Measurements from ENCODE around the gene CCDC91. TPM values are rescaled to one million over a fixed set of nuclear protein-coding genes. Genes with fewer than 3 reads are reported as not detected.

The CCDC91 gene
- total RNA-seq, 4 donors from 2014 or later: 55.6 to 74.0 (median 62.6) TPM

DNA sequence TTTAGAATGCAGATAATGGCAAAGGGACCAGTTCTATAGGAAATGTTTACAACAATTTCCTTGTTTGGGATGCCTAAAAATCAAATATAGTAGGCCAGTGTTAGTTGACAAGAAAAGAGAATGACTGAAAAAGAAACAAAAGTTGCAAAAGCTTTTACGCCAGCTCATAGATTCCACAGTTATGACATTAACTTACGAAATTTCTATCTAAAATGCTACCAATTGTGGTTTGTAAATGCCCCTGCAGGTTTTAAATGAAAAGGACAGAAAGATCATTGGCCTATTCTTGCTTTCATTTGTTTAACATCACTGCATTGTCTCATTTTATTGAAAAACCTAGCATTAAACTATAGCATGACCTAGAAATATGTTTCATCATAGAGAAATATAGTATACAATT is 345.8 kb downstream of the CCDC91 start:
- intact Hi-C loops (cut with DNase I): no loop called here

DNA sequence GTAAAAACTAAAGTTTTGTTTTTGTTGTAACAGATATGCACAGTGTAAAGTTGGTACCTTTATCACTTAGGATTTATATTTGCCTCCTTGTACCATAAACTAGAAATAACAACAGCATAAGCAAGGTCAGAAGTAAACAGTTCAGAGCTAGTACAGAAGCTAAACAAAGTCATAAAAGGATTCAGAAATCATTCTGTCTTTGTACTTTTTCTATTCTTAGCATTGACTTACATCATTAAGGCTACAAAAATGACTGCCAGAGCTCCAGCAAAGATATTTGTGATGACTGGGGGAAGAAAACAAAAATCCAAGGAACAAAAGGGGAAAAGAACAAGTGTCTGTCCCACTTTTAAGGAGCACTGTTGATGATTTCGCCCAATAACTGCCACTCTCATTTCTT is 347.2 kb downstream of the CCDC91 start:
- no peak for TF ChIP-seq POLR2A (IDR thresholded peaks at IDR 0.05)
- TF ChIP-seq, protein P1, sequence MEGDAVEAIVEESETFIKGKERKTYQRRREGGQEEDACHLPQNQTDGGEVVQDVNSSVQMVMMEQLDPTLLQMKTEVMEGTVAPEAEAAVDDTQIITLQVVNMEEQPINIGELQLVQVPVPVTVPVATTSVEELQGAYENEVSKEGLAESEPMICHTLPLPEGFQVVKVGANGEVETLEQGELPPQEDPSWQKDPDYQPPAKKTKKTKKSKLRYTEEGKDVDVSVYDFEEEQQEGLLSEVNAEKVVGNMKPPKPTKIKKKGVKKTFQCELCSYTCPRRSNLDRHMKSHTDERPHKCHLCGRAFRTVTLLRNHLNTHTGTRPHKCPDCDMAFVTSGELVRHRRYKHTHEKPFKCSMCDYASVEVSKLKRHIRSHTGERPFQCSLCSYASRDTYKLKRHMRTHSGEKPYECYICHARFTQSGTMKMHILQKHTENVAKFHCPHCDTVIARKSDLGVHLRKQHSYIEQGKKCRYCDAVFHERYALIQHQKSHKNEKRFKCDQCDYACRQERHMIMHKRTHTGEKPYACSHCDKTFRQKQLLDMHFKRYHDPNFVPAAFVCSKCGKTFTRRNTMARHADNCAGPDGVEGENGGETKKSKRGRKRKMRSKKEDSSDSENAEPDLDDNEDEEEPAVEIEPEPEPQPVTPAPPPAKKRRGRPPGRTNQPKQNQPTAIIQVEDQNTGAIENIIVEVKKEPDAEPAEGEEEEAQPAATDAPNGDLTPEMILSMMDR (IDR thresholded peaks at IDR 0.05): no peak
- H3K9me3 ChIP-seq: no peaks in the 10 kb centered on the region
- H3K4me3 ChIP-seq (replicated peaks in 1 of 3): no peak overlapping the region
- intact Hi-C loops (cut with DNase I): no loop called here
- DNase-seq: no peak
- no peaks in the 10 kb centered on the region for H3K27me3 ChIP-seq
- H3K36me3 ChIP-seq: no peaks in the 10 kb centered on the region
- no peaks in the 10 kb centered on the region for H3K4me1 ChIP-seq
- H3K27ac ChIP-seq: no peak overlapping the region
- 89 to 95% methylated on average over 1 of the region's 1 CpG for WGBS, 2 donors

More for the DNA sequence above, 345.8 kb downstream of the CCDC91 start:
- Histone ChIP-seq H3K9me3 (no peaks in the 10 kb centered on the region), H3K4me3 (replicated peaks in 1 of 3) (no peak overlapping the region), H3K27me3 (no peaks in the 10 kb centered on the region), H3K36me3 (no peaks in the 10 kb centered on the region), H3K4me1 (no peaks in the 10 kb centered on the region), H3K27ac (no peak overlapping the region)
- TF ChIP-seq, protein P1 (IDR thresholded peaks at IDR 0.05): no peak
- no peak for TF ChIP-seq POLR2A (IDR thresholded peaks at IDR 0.05)
- WGBS, 2 donors: 92 to 94% methylated on average over 2 of the region's 2 CpGs
- DNase-seq: no peak

DNA sequence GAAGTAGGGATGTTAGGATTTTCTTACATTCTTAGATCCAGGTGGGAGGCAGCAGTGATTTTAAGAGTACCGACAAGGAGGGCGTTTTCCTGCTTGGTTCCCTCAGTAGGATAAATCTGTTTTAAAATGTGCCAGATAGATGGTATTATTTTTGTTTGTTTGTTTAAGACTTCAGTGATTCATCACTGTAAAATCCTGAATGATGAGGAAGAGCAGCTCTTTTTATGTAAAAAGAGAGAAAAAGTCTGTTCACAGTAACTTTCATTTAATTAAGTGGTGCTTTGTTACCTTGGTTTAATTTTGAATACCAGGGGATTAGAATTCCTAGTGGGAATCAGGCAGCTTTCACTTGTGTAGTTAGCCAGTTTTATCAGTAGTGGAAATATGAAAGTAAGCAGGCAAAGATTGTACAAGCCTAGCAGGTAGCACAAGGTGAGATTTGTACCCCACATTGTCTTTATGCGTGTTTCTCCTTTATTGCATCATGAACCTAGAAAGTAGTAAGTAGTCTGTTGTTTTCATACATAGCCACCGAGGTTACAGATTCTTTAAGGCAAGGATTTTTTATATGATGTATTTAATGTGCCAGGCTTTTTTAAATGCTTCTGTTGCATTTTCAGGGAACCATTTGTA is 349.6 kb downstream of the CCDC91 start:
- TF ChIP-seq, protein P1 (IDR thresholded peaks at IDR 0.05): no peak
- no peak for TF ChIP-seq POLR2A (IDR thresholded peaks at IDR 0.05)
- no peak for DNase-seq
- 94 to 99% methylated on average over 4 of the region's 4 CpGs for WGBS, 2 donors
- H3K9me3 ChIP-seq: no peaks in the 10 kb centered on the region
- no peaks in the 10 kb centered on the region for H3K27me3 ChIP-seq
- H3K36me3 ChIP-seq: no peaks in the 10 kb centered on the region
- no peaks in the 10 kb centered on the region for H3K4me1 ChIP-seq
- H3K27ac ChIP-seq: no peak overlapping the region
- intact Hi-C loops (cut with DNase I): no loop called here
- no peak overlapping the region for H3K4me3 ChIP-seq (replicated peaks in 1 of 3)

DNA sequence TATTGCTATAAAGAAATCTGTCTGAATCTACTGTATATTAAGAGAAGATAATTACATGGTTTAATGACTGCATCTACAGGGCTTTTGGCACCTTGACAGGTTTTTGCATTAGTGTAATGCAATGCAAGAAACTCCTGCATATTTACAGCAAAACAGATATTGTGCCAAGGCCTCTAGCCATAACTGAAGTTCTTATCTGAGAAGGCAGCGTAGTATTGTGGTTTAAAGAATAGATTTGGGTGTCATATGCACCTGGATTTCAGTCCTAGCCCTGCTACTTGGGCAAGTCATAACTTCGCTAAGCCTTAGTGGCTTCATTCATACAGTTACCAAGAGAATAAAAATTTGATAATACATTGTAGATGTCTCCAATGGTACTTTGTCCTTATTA is 350.1 kb downstream of the CCDC91 start:
- Histone ChIP-seq H3K27me3 (no peaks in the 10 kb centered on the region), H3K27ac (no peak overlapping the region), H3K4me1 (peaks cover 4% of the 10 kb centered on the region in 2 donors), H3K9me3 (no peaks in the 10 kb centered on the region), H3K4me3 (replicated peaks in 1 of 3) (no peak overlapping the region), H3K36me3 (no peaks in the 10 kb centered on the region)
- DNase-seq: no peak
- intact Hi-C loops (cut with DNase I): no loop called here
- no peak for TF ChIP-seq POLR2A (IDR thresholded peaks at IDR 0.05)
- TF ChIP-seq, protein P1 (IDR thresholded peaks at IDR 0.05): no peak
- 94 to 96% methylated on average over 2 of the region's 2 CpGs for WGBS, 2 donors

DNA sequence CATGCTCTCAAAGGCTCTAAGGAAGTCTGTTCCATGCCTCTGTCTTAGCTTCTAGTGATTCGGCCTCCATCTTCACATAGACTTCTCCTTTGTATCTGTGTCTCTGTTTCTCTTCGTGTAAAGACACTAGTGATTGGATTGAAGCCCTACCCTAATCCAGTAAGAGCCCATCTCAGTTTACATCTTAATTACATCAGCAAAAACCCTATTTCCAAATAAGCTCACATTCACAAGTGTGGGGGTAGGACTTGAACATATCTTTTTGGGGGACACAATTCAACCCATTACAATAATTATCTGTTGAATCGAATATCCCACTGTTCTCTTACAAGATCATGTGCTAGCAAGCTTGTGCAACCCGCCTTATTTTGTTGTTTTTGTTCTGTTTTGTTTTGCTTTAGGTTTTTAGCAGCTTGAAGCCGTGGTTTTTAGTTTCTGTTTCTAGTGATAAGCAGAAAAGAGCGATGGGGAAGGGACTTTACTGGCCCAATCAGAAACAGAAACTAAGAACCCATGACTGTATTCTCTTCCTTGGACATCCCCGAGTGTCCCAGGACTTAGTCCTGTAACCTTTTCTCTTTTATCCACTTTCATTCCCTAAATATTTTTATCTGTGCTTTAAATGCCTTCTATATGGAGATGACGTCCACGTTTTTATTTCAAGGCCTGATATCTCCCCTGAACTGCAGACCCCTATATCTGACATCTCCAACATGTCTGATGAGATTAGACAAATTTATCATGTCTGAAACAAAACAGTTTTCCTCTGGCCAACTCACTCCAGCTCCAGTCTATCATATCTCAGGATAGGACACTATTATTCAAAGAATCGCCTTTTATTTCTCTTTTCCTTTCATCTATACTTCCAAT is 353.0 kb downstream of the CCDC91 start:
- intact Hi-C loops (cut with DNase I): no loop called here
- no peak overlapping the region for H3K4me3 ChIP-seq (replicated peaks in 1 of 3)
- TF ChIP-seq, protein P1 (IDR thresholded peaks at IDR 0.05): no peak
- TF ChIP-seq POLR2A (IDR thresholded peaks at IDR 0.05): no peak
- peak overlapping the region in 1 of 3 donors; percentile 49 for H3K27ac ChIP-seq
- H3K9me3 ChIP-seq: no peaks in the 10 kb centered on the region
- no peaks in the 10 kb centered on the region for H3K27me3 ChIP-seq
- no peak for DNase-seq
- WGBS, 2 donors: 75 to 90% methylated on average over 10 of the region's 10 CpGs
- peaks cover 5 to 8% of the 10 kb centered on the region in 2 donors for H3K4me1 ChIP-seq
- no peaks in the 10 kb centered on the region for H3K36me3 ChIP-seq
